ENCODE results near the gene ATRIP.

DNA sequence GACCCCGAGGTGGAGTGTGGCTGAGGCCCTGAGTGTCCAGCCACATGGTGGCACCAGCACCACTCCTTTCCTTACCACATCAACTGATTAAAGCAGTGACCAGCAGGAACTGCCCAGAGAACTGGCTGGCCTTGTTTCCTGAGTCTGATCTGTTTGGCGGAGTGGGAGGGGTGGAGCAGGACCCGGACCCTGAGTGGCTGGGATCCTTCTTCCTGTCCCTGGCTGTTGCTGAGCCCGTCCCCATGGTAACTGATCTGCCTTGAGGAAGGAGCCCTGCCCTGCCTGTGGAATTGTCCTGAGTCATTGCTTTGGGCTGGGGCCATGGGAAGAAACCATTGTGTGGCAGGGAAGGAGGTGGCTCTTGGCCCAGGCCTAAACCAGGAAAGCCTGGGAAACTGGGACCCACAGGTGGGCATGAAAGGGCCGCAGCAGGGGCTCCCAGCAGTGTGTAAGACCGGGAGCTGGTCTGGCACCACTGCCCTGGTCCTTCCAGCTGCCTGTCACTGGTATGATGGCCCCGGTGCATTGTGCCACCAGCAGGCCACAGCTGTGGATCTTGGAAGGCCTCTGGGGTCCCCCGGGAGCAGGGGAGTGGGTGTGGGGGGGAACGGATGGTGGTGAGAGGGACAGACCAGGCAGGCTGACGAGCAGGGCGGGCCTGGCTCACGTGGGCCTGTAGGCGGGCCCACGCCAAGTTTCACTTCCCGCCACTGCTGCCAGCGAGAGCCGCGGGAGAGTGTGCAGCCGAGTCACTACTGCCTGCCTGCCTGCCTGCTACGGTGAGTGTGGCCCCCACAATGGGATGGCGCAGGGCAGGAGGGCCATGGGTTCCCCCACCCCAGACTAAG is 19.2 kb downstream of the ATRIP start:
- no peak for TF ChIP-seq ESRRA (IDR thresholded peaks at IDR 0.05; ENCODE audit: low read length)
- no peak for TF ChIP-seq TCF7 (IDR thresholded peaks at IDR 0.05; ENCODE audit: borderline replicate concordance)
- TF ChIP-seq MXI1 (IDR thresholded peaks at IDR 0.05; ENCODE audit: low read depth, low read length), result peak; percentile 80
- TF ChIP-seq BRCA1 (IDR thresholded peaks at IDR 0.05; ENCODE audit: low read depth, low read length), result no peak
- peak; percentile 70 for TF ChIP-seq SMC3 (IDR thresholded peaks at IDR 0.05; ENCODE audit: borderline replicate concordance, low read length)
- TF ChIP-seq, protein P1, sequence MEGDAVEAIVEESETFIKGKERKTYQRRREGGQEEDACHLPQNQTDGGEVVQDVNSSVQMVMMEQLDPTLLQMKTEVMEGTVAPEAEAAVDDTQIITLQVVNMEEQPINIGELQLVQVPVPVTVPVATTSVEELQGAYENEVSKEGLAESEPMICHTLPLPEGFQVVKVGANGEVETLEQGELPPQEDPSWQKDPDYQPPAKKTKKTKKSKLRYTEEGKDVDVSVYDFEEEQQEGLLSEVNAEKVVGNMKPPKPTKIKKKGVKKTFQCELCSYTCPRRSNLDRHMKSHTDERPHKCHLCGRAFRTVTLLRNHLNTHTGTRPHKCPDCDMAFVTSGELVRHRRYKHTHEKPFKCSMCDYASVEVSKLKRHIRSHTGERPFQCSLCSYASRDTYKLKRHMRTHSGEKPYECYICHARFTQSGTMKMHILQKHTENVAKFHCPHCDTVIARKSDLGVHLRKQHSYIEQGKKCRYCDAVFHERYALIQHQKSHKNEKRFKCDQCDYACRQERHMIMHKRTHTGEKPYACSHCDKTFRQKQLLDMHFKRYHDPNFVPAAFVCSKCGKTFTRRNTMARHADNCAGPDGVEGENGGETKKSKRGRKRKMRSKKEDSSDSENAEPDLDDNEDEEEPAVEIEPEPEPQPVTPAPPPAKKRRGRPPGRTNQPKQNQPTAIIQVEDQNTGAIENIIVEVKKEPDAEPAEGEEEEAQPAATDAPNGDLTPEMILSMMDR (IDR thresholded peaks at IDR 0.05 in 2 of 3, conservative IDR thresholded peaks at IDR 0.05 in 1 of 3; ENCODE audit: control insufficient read depth in 2 of 3, extremely low read depth in 1 of 3, insufficient read depth in 1 of 3, low read depth in 3 of 3, low read length in 3 of 3), result peak; percentile 52 to 67 (median 56); a peak in 5 of 6 replicates
- peak; percentile 84 for TF ChIP-seq RAD51 (IDR thresholded peaks at IDR 0.05)
- TF ChIP-seq NBN (IDR thresholded peaks at IDR 0.05), result peak; percentile 67
- peak; percentile 82; the same call in 1 of the 2 replicates for TF ChIP-seq ZBED1 (IDR thresholded peaks at IDR 0.05; ENCODE audit: borderline replicate concordance)
- TF ChIP-seq POLR2A (IDR thresholded peaks at IDR 0.05; ENCODE audit: low read depth, low read length), result peak; percentile 98
- peak; percentile 40; the same call in 1 of the 2 replicates for TF ChIP-seq PAX5 (IDR thresholded peaks at IDR 0.05; ENCODE audit: borderline replicate concordance, low read depth, low read length)
- TF ChIP-seq POLR2AphosphoS5 (IDR thresholded peaks at IDR 0.05; ENCODE audit: low read length), result peak; percentile 97
- no peak for TF ChIP-seq EZH2 (IDR thresholded peaks at IDR 0.05; ENCODE audit: borderline replicate concordance, control insufficient read depth, low read depth, low read length)
- TF ChIP-seq ZSCAN29 (IDR thresholded peaks at IDR 0.05), result no peak

Data from GM12878 (cell line).